Esophagus squamous epithelium (tissue), 5 donors: ENCODE measurements around the gene TRAF3. TPM values are rescaled to one million over a fixed set of nuclear protein-coding genes. Genes with fewer than 3 reads are reported as not detected.
"Not testable (repeated sequence)": the region's sequence is repeated elsewhere in the genome, so short reads cannot be mapped to it uniquely, and the experiment has no call there.

ENCODE experiments used
- DNase-seq: peaks from one replicate; lab custom pipeline; 2025; lab: John Stamatoyannopoulos, UW
- H3K27ac ChIP-seq, 4 donors: fragments of 200-600 bp; sonication (generic); one replicate each; pipeline ENCODE4 v1.5.1; 2016 to 2019; ENCODE audit warnings: mild to moderate bottlenecking in 1 of 4
- H3K27me3 ChIP-seq, 4 donors: fragments of 200-600 bp; sonication (generic); 1 replicate in 3 of 4; 2 replicates in 1 of 4; pipeline versions ENCODE4 v1.5.1 to v1.6.0; 2017 to 2021; ENCODE audit warnings: antibody characterized with exemption in 1 of 4
- H3K36me3 ChIP-seq, 3 donors: fragments of 200-600 bp; sonication (generic); one replicate each; pipeline ENCODE4 v1.5.1; 2016 to 2019
- H3K4me1 ChIP-seq, 3 donors: fragments of 200-600 bp; sonication (generic); one replicate each; pipeline ENCODE4 v1.5.1; 2017 to 2019
- H3K4me3 ChIP-seq, 4 donors: fragments of 200-600 bp; sonication (generic); 1 replicate in 3 of 4; 2 replicates in 1 of 4; pipeline ENCODE4 v1.5.1; 2016 to 2019; ENCODE audit warnings: mild to moderate bottlenecking in 2 of 4, moderate library complexity in 1 of 4
- H3K9me3 ChIP-seq, 3 donors: fragments of 200-600 bp; sonication (generic); one replicate each; pipeline ENCODE4 v1.5.1; 2016 to 2019
- POLR2A ChIP-seq, 4 donors: fragments of 450-650 bp; IDR thresholded peaks; one replicate each; pipeline ENCODE4 v1.6.1; 2017; ENCODE audit warnings: antibody characterized with exemption in 4 of 4, mild to moderate bottlenecking in 4 of 4, moderate library complexity in 3 of 4
- WGBS, 2 donors: methylation state at CpG; one replicate each; pipeline ENCODE4 v1.1.5; 2018; 5-methylcytosine and 5-hydroxymethylcytosine counted together
- intact Hi-C: fragments of 100-400 bp; cut with DNase I; formaldehyde crosslinking; loops from one replicate; pipeline ENCODE4 v1.15.0; 2022
- total RNA-seq, 4 donors: library from RNA; depleted of rRNA; stranded (reverse); fragments of >200 nt; gene quantifications; one replicate each; pipeline ENCODE4 v1.1.0, GENCODE V29; 2016
- TF ChIP-seq, protein P1 (sequence below), 6 experiments: fragments of 450-650 bp in 4 of 6; fragments of 200-600 bp in 2 of 6; sonication (generic) in 2 of 6; IDR thresholded peaks; one replicate each; pipeline ENCODE4 v1.5.1; 2016 to 2019; ENCODE audit warnings: antibody characterized with exemption in 6 of 6, mild to moderate bottlenecking in 4 of 6, moderate library complexity in 4 of 6
- donor health status: DM: yes; HTN: yes; CAD: no.

The TRAF3 gene
- total RNA-seq, 4 donors from 2014 or later = 11.2 to 19.3 (median 13.2) TPM

DNA sequence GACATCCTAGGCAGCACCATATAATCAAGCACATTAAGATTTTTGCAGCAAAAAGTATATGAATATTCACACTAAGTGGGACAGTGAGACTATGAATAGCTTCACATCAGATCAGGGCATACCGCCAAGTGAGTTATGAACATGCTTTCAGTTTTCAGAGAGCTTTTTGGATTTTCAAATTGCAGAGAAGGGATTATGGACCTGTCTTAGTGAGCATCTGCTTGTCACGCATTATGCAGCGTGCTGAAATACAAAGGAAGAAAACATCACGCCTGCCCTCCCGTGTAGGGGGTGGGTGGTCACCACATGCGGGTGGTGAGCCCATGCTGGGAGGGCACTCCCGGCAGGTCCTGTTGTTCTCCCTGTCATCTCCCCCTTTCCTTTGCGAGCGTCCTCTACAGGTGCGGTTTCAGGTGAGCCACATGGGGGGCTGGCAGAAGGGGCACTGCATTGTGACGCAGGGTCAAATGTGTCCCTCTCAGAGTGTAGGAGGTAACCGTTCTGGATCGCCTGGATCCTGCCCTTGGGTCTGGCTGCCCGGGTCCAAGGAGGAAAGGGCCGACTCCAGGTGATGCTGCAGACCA is 42.6 kb downstream of the TRAF3 start:
- TF ChIP-seq, protein P1, sequence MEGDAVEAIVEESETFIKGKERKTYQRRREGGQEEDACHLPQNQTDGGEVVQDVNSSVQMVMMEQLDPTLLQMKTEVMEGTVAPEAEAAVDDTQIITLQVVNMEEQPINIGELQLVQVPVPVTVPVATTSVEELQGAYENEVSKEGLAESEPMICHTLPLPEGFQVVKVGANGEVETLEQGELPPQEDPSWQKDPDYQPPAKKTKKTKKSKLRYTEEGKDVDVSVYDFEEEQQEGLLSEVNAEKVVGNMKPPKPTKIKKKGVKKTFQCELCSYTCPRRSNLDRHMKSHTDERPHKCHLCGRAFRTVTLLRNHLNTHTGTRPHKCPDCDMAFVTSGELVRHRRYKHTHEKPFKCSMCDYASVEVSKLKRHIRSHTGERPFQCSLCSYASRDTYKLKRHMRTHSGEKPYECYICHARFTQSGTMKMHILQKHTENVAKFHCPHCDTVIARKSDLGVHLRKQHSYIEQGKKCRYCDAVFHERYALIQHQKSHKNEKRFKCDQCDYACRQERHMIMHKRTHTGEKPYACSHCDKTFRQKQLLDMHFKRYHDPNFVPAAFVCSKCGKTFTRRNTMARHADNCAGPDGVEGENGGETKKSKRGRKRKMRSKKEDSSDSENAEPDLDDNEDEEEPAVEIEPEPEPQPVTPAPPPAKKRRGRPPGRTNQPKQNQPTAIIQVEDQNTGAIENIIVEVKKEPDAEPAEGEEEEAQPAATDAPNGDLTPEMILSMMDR (IDR thresholded peaks at IDR 0.05) = no peak
- no peak for TF ChIP-seq POLR2A (IDR thresholded peaks at IDR 0.05)
- DNase-seq = no peak
- Histone ChIP-seq H3K4me3 (peak overlapping the region in 2 of 4 donors; percentile 8 to 49), H3K36me3 (no peaks in the 10 kb centered on the region), H3K9me3 (no peaks in the 10 kb centered on the region), H3K27me3 (no peaks in the 10 kb centered on the region), H3K27ac (peak overlapping the region; percentile 49 to 79 (median 66)), H3K4me1 (peaks cover 0 to 62% (median 23%) of the 10 kb centered on the region in 3 donors)
- intact Hi-C loops = no loop called here
- WGBS, 2 donors = 29 to 70% methylated on average over 8 of the region's 15 CpGs

DNA sequence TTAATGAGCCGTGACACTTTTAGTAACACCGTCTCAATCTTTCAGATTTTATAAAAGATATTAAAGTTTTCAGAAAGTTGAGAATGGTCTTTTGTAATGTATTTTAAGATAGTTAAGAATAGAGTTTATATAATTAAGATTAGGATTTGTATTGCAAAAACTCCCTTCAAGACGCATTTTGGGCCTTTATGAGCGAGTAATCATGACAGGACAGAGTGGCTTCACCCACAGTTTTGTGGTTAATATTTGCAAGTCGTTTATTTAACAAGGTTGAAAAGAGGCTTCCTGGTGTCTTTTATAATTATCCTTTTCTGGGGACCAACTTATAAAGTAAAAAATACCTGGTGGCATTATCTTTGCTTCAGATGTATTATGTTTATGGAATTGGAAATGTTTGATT is 44.0 kb downstream of the TRAF3 start:
- H3K27ac ChIP-seq = no peak overlapping the region
- H3K27me3 ChIP-seq = no peaks in the 10 kb centered on the region
- no peak overlapping the region for H3K4me3 ChIP-seq
- DNase-seq = no peak
- intact Hi-C loops = no loop called here
- TF ChIP-seq, protein P1 (IDR thresholded peaks at IDR 0.05) = no peak
- no peak for TF ChIP-seq POLR2A (IDR thresholded peaks at IDR 0.05)
- H3K4me1 ChIP-seq = peaks cover 6 to 75% (median 29%) of the 10 kb centered on the region in 3 donors
- H3K9me3 ChIP-seq = no peaks in the 10 kb centered on the region
- no peaks in the 10 kb centered on the region for H3K36me3 ChIP-seq
- WGBS, 2 donors = 54 to 56% methylated on average over 5 of the region's 5 CpGs

DNA sequence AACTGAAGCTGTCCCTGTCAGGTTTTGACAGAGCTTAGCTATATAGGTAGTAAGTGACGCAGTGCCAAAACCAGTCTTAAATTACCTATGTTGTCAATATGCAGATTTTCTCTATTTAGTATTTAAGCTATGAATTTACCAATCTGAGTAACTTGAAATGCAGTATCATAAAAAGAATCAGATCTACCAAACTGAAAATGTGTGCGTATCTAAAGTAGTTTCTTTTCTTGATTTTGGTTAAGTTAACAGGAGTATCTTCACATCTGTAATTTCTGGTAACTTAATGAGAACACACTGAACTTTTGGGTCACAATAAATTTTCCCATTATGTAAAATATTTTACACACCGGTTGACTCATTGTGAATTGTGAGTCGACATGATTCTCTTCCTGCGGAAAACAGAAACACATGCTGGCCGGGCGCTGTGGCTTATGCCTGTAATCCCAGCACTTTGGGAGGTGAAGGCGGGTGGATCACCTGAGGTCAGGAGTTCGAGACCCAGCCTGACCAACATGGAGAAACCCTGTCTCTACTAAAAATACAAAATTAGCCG is 45.1 kb downstream of the TRAF3 start:
- DNase-seq = no peak
- no peaks in the 10 kb centered on the region for H3K27me3 ChIP-seq
- H3K4me3 ChIP-seq = no peak overlapping the region
- peak overlapping the region in 1 of 4 donors; percentile 6 for H3K27ac ChIP-seq
- TF ChIP-seq POLR2A (IDR thresholded peaks at IDR 0.05) = no peak
- TF ChIP-seq, protein P1 (IDR thresholded peaks at IDR 0.05) = no peak
- H3K36me3 ChIP-seq = no peaks in the 10 kb centered on the region
- H3K4me1 ChIP-seq = peaks cover 6 to 71% (median 29%) of the 10 kb centered on the region in 3 donors
- intact Hi-C loops = no loop called here
- no peaks in the 10 kb centered on the region for H3K9me3 ChIP-seq
- 75 to 79% methylated on average over 8 of the region's 10 CpGs for WGBS, 2 donors

DNA sequence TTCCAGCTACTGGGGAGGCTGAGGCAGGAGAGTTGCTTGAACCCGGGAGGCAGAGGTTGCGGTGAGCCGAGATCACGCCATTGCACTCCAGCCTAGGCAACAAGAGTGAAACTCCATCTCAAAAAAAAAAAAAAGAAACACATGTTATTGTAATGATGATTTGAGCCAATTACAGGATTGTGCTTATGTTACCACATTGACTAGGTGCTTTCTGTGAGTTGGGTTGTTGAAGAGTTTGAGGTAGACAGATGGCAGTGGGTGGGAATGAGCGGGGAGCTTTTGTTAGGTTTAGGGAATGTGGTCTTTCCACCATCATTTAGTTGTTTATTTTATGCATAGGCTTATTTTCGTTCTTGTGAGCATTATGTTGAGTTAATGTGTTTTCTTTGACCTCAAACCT is 45.6 kb downstream of the TRAF3 start:
- H3K36me3 ChIP-seq, H3K27me3 ChIP-seq, H3K4me3 ChIP-seq, intact Hi-C loops, H3K27ac ChIP-seq, DNase-seq, H3K9me3 ChIP-seq: not testable (repeated sequence)
- WGBS, 2 donors = 79 to 81% methylated on average over 5 to 6 of the region's 6 CpGs
- peaks cover 6 to 66% (median 27%) of the 10 kb centered on the region in 3 donors for H3K4me1 ChIP-seq

DNA sequence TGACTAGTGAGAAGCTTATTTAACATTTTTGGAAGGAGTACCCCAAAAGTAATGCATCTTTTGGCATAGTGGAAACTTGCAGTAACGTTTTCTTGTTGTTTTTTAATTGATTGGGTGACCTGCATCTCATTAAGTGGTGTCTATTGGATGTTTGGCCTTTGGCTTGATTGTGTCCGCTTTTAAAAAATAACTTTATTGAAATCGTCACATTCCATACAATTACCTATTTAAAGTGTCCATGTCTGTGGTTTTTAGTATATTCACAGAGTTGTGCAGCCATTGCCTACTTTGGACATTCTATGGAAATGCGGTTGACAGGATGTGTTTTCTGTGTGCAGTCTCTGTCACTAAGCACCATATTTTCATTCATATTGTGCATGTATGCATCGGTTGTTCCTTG is 46.3 kb downstream of the TRAF3 start:
- Histone ChIP-seq H3K27me3 (no peaks in the 10 kb centered on the region), H3K4me3 (no peak overlapping the region), H3K36me3 (no peaks in the 10 kb centered on the region), H3K4me1 (peaks cover 6 to 59% (median 23%) of the 10 kb centered on the region in 3 donors), H3K27ac (no peak overlapping the region), H3K9me3 (no peaks in the 10 kb centered on the region)
- intact Hi-C loops = no loop called here
- no peak for TF ChIP-seq POLR2A (IDR thresholded peaks at IDR 0.05)
- TF ChIP-seq, protein P1 (IDR thresholded peaks at IDR 0.05) = no peak
- WGBS, 2 donors = 87 to 92% methylated on average over 5 of the region's 5 CpGs
- DNase-seq = no peak
